HL-60 (cell line): ENCODE data around the gene CNDP2.

Experiments
- POLR2AphosphoS5 ChIP-seq: IDR thresholded peaks from 2 replicates; pipeline ENCODE4 v1.6.1; 2012; ENCODE audit warnings: low read depth
- REST ChIP-seq: IDR thresholded peaks from 2 replicates; pipeline ENCODE4 v1.6.1; 2012; ENCODE audit warnings: low read depth; ENCODE audit not compliant: insufficient replicate concordance

GRCh38 chr18:74496508-74497323 is 553 bp downstream of the CNDP2 start:
- peak; percentile 29 for TF ChIP-seq REST
- TF ChIP-seq POLR2AphosphoS5, result no peak
